ENCODE data around the gene GOLGA6C. TPM values are rescaled to one million over a fixed set of nuclear protein-coding genes. Genes with fewer than 3 reads are reported as not detected.
"Not testable (repeated sequence)": the region's sequence is repeated elsewhere in the genome, so short reads cannot be mapped to it uniquely, and the experiment has no call there.

The GOLGA6C gene
- total RNA-seq, 2 experiments from 2014 or later = 0.28 TPM; not detected in 1

GRCh38 chr15:75215107-75216004, 42.8 kb upstream of the GOLGA6C start:
- BruUV-seq (replicated peaks) = no TSS peak
- no peak overlapping the region for H3K4me3 ChIP-seq (ENCODE audit: low read depth, low read length, poor library complexity, severe bottlenecking)
- TF ChIP-seq CTCF (conservative IDR thresholded peaks at IDR 0.05; ENCODE audit: low read length) = no peak
- TF ChIP-seq EZH2phosphoT487 (IDR thresholded peaks at IDR 0.05; ENCODE audit: borderline replicate concordance, low read depth, low read length) = no peak
- intact Hi-C loops (cut with micrococcal nuclease; ENCODE audit: unreplicated experiment) = no loop called here
- DNase-seq (ENCODE audit: low spot score) = no peak
- ChIA-PET CTCF (ENCODE audit: unreplicated experiment) (interaction anchor here (0.8 kb wide), 1 partner anchor 259 kb away, joined by 3 read pairs; the partner anchor contains the start of gene RPP25), POLR2A (interaction anchor here (0.6 kb wide), 1 partner anchor 503 kb away, joined by 4 read pairs; no protein-coding TSS in a partner anchor)
- H3K9me2 ChIP-seq (ENCODE audit: insufficient read depth, low read length) = no peaks in the 10 kb centered on the region
- peaks cover 17% of the 10 kb centered on the region for H3K4me1 ChIP-seq (ENCODE audit: insufficient read depth, low read length, poor library complexity, severe bottlenecking)
- no peak overlapping the region for H2AFZ ChIP-seq (ENCODE audit: low read length)
- H3K79me2 ChIP-seq (ENCODE audit: insufficient read depth, low read depth, low read length) = peaks cover 4% of the 10 kb centered on the region
- no peak overlapping the region for H3K4me2 ChIP-seq (ENCODE audit: low read length)
- peaks cover 39% of the 10 kb centered on the region for H3K36me3 ChIP-seq (ENCODE audit: insufficient read depth, low read length)
- H3K9me3 ChIP-seq (ENCODE audit: low read length) = no peaks in the 10 kb centered on the region
- H4K20me1 ChIP-seq (ENCODE audit: insufficient read depth, low read length) = no peaks in the 10 kb centered on the region; the same call in 1 of the 2 replicates
- H3K27ac ChIP-seq (ENCODE audit: low read depth, low read length, poor library complexity, severe bottlenecking) = no peak overlapping the region

GRCh38 chr15:75217012-75217411, 41.1 kb upstream of the GOLGA6C start:
- Histone ChIP-seq H3K27ac (ENCODE audit: low read depth, low read length, poor library complexity, severe bottlenecking) (no peak overlapping the region), H3K4me1 (ENCODE audit: insufficient read depth, low read length, poor library complexity, severe bottlenecking) (peaks cover 21% of the 10 kb centered on the region), H3K4me3 (ENCODE audit: low read depth, low read length, poor library complexity, severe bottlenecking) (no peak overlapping the region), H3K36me3 (ENCODE audit: insufficient read depth, low read length) (peaks cover 22% of the 10 kb centered on the region), H3K9me3 (ENCODE audit: low read length) (no peaks in the 10 kb centered on the region), H4K20me1 (ENCODE audit: insufficient read depth, low read length) (no peaks in the 10 kb centered on the region; the same call in 1 of the 2 replicates), H2AFZ (ENCODE audit: low read length) (no peak overlapping the region), H3K4me2 (ENCODE audit: low read length) (no peak overlapping the region), H3K79me2 (ENCODE audit: insufficient read depth, low read depth, low read length) (no peaks in the 10 kb centered on the region), H3K9me2 (ENCODE audit: insufficient read depth, low read length) (no peaks in the 10 kb centered on the region)
- intact Hi-C loops (cut with micrococcal nuclease; ENCODE audit: unreplicated experiment) = no loop called here
- no TSS peak for BruUV-seq (replicated peaks)
- DNase-seq (ENCODE audit: low spot score) = no peak
- ChIA-PET POLR2A (no interaction called here), CTCF (ENCODE audit: unreplicated experiment) (no interaction called here)
- no peak for TF ChIP-seq CTCF (conservative IDR thresholded peaks at IDR 0.05; ENCODE audit: low read length)
- TF ChIP-seq EZH2phosphoT487 (IDR thresholded peaks at IDR 0.05; ENCODE audit: borderline replicate concordance, low read depth, low read length) = no peak

GRCh38 chr15:75217574-75217973, 40.6 kb upstream of the GOLGA6C start:
- H3K27ac ChIP-seq (ENCODE audit: low read depth, low read length, poor library complexity, severe bottlenecking); H3K4me2 ChIP-seq (ENCODE audit: low read length); H3K4me3 ChIP-seq (ENCODE audit: low read depth, low read length, poor library complexity, severe bottlenecking); H3K79me2 ChIP-seq (ENCODE audit: insufficient read depth, low read depth, low read length); H2AFZ ChIP-seq (ENCODE audit: low read length); BruUV-seq (replicated peaks); DNase-seq (ENCODE audit: low spot score); intact Hi-C loops (cut with micrococcal nuclease; ENCODE audit: unreplicated experiment); POLR2A ChIA-PET; H3K9me2 ChIP-seq (ENCODE audit: insufficient read depth, low read length); H3K9me3 ChIP-seq (ENCODE audit: low read length); CTCF ChIA-PET (ENCODE audit: unreplicated experiment); H4K20me1 ChIP-seq (ENCODE audit: insufficient read depth, low read length): not testable (repeated sequence)
- peaks cover 22% of the 10 kb centered on the region for H3K4me1 ChIP-seq (ENCODE audit: insufficient read depth, low read length, poor library complexity, severe bottlenecking)
- peaks cover 17% of the 10 kb centered on the region for H3K36me3 ChIP-seq (ENCODE audit: insufficient read depth, low read length)

- H3K9me3 ChIP-seq (ENCODE audit: low read length); H2AFZ ChIP-seq (ENCODE audit: low read length); H3K36me3 ChIP-seq (ENCODE audit: insufficient read depth, low read length); H4K20me1 ChIP-seq (ENCODE audit: insufficient read depth, low read length); H3K4me3 ChIP-seq (ENCODE audit: low read depth, low read length, poor library complexity, severe bottlenecking); intact Hi-C loops (cut with micrococcal nuclease; ENCODE audit: unreplicated experiment); H3K9me2 ChIP-seq (ENCODE audit: insufficient read depth, low read length); BruUV-seq (replicated peaks); H3K79me2 ChIP-seq (ENCODE audit: insufficient read depth, low read depth, low read length): not testable (repeated sequence)
- ChIA-PET CTCF (ENCODE audit: unreplicated experiment) (interaction anchor here (0.5 kb wide), 1 partner anchor 211 kb away, joined by 3 read pairs; no protein-coding TSS in a partner anchor), POLR2A (interaction anchor here (0.6 to 1.2 kb wide), 4 partner anchors 11 to 195 kb away, joined by 3 read pairs; no protein-coding TSS in a partner anchor)
- Histone ChIP-seq H3K4me1 (ENCODE audit: insufficient read depth, low read length, poor library complexity, severe bottlenecking) (peaks cover 22% of the 10 kb centered on the region), H3K27ac (ENCODE audit: low read depth, low read length, poor library complexity, severe bottlenecking) (peak overlapping the region; percentile 37), H3K4me2 (ENCODE audit: low read length) (peak overlapping the region; percentile 26; the same call in 1 of the 2 replicates)
- peak; percentile 45 for DNase-seq (ENCODE audit: low spot score)
Measured at GRCh38 chr15:75219507-75219929, 38.6 kb upstream of the GOLGA6C start.
